Heart left ventricle (tissue), 13 donors: ENCODE data around the gene MCF2L.

Experiments used
- CTCF ChIP-seq, 12 donors: fragments of 200-600 bp; sonication (generic) in 4 of 12; IDR thresholded peaks; one replicate each; pipeline versions ENCODE4 v1.5.0 to v1.8.0; 2018 to 2022; ENCODE audit warnings: antibody characterized with exemption in 12 of 12, mild to moderate bottlenecking in 5 of 12
- POLR2A ChIP-seq, 2 donors: fragments of 450-650 bp; IDR thresholded peaks; one replicate each; pipeline ENCODE4 v1.6.1; 2017; ENCODE audit warnings: antibody characterized with exemption in 2 of 2, mild to moderate bottlenecking in 2 of 2, moderate library complexity in 2 of 2
- donor health status: ischemic (EF 13 %, LVEDD 7.1; RV severe dilation, severe dysfunction).
- donor health status: DM: no; HTN: yes; CAD: no.
- donor health status: DM: no; HTN: no; CAD: no.
- donor health status: ischemic (EF 25% LVEDD 6.9; RV normal size, moderate dysfunction).
- donor health status: ischemic (EF 25% LVEDD 5.7; RV mildly dilated, moderate dysfunction).
- donor health status: ischemic (EF 35%, LVEDD 5.7; RV mildly dilated, moderate dysfunction).
- donor health status: nonischemic (EF 11% LVEDD 7.7; RV severe dilation, severe dysfunction).
- donor health status: DM: yes; HTN: yes; CAD: no.
- donor health status: PGD.
- donor health status: ischemic (EF 29% LVEDD 5.4; RV normal size, mild dysfunction).
- donor health status: nonischemic (EF 23%, LVEDD 6.1; RV moderate dilation, normal function).

DNA sequence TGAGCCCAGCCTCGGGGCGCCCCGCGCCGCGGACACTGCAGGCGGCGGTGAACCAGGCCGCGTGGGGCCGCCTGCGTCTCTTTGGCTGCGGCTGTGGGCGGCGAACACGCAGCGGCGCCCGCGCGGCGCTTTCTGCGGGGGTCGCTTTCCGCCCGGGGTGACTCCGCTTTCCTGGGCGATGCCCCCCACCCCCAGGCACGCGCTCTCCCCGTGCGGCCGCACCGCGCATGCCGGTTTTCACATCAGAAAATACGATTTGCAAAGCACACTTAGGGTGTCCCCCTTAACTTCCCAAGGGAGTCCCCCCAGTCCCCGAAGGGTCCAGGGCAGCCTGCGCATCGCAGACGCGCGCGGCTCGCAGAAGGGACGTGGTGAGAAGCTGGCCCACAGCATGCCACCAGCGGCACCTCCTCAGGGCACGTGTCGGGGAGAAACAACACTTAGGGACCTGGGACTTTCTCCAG lies 141.9 kb downstream of the MCF2L start:
- TF ChIP-seq CTCF (IDR thresholded peaks at IDR 0.05) (no peak), POLR2A (IDR thresholded peaks at IDR 0.05) (no peak)
